Spleen (tissue), 7 donors: ENCODE data around the gene GLRX2.

Source experiments
- POLR2A ChIP-seq, 3 donors: fragments of 450-650 bp; IDR thresholded peaks; one replicate each; pipeline ENCODE4 v1.5.1; 2017; ENCODE audit warnings: antibody characterized with exemption in 3 of 3, mild to moderate bottlenecking in 1 of 3
- POLR2AphosphoS5 ChIP-seq, 3 donors: sonication (generic); formaldehyde crosslinking; IDR thresholded peaks; one replicate each; pipeline ENCODE4 v1.5.1; 2017; ENCODE audit warnings: antibody characterized with exemption in 3 of 3
- TF ChIP-seq, protein P1 (sequence below), 11 experiments: fragments of 200-600 bp in 7 of 11; fragments of 450-650 bp in 4 of 11; sonication (generic) in 4 of 11; IDR thresholded peaks in 8 of 11; conservative IDR thresholded peaks in 3 of 11; 1 replicate in 7 of 11; 2 replicates in 4 of 11; pipeline versions ENCODE4 v1.4.0 to v1.8.0; 2016 to 2021; ENCODE audit warnings: antibody characterized with exemption in 11 of 11, inconsistent platforms in 4 of 11, mild to moderate bottlenecking in 1 of 11
- donor health status: DM: no; HTN: no; CAD: no; lungs with moderate emphysema.
- donor health status: DM: no; HTN: no; CAD: no.
- donor health status: DM: no; HTN: no; CAD: no.

GRCh38 chr1:193110246-193110645 is 5.0 kb upstream of the GLRX2 start:
- TF ChIP-seq, protein P1, sequence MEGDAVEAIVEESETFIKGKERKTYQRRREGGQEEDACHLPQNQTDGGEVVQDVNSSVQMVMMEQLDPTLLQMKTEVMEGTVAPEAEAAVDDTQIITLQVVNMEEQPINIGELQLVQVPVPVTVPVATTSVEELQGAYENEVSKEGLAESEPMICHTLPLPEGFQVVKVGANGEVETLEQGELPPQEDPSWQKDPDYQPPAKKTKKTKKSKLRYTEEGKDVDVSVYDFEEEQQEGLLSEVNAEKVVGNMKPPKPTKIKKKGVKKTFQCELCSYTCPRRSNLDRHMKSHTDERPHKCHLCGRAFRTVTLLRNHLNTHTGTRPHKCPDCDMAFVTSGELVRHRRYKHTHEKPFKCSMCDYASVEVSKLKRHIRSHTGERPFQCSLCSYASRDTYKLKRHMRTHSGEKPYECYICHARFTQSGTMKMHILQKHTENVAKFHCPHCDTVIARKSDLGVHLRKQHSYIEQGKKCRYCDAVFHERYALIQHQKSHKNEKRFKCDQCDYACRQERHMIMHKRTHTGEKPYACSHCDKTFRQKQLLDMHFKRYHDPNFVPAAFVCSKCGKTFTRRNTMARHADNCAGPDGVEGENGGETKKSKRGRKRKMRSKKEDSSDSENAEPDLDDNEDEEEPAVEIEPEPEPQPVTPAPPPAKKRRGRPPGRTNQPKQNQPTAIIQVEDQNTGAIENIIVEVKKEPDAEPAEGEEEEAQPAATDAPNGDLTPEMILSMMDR (IDR thresholded peaks at IDR 0.05 in 8 of 11, conservative IDR thresholded peaks at IDR 0.05 in 3 of 11): no peak
- no peak for TF ChIP-seq POLR2AphosphoS5 (IDR thresholded peaks at IDR 0.05)
- no peak for TF ChIP-seq POLR2A (IDR thresholded peaks at IDR 0.05)
